ENCODE measurements around the gene MCU.
A peak's percentile ranks its signal among the peaks of the same experiment; 100 is the strongest.
"Not testable (repeated sequence)": the region's sequence is repeated elsewhere in the genome, so short reads cannot be mapped to it uniquely, and the experiment has no call there.

The MCU gene, protein sequence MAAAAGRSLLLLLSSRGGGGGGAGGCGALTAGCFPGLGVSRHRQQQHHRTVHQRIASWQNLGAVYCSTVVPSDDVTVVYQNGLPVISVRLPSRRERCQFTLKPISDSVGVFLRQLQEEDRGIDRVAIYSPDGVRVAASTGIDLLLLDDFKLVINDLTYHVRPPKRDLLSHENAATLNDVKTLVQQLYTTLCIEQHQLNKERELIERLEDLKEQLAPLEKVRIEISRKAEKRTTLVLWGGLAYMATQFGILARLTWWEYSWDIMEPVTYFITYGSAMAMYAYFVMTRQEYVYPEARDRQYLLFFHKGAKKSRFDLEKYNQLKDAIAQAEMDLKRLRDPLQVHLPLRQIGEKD

GRCh38 chr10:72691863-72692743 is at the start of gene MCU:
Gene MCU, plus strand, starts transcription at chr10:72692143. Its CDS starts 9 bp downstream, at chr10:72692152.
- DNase-seq (ENCODE audit: low read depth, low spot score) = peak; percentile 75

- DNase-seq (ENCODE audit: low read depth, low spot score) = no peak
These were observed 49.6 kb upstream of the MCU start for GRCh38 chr10:72642318-72642717.

DNA sequence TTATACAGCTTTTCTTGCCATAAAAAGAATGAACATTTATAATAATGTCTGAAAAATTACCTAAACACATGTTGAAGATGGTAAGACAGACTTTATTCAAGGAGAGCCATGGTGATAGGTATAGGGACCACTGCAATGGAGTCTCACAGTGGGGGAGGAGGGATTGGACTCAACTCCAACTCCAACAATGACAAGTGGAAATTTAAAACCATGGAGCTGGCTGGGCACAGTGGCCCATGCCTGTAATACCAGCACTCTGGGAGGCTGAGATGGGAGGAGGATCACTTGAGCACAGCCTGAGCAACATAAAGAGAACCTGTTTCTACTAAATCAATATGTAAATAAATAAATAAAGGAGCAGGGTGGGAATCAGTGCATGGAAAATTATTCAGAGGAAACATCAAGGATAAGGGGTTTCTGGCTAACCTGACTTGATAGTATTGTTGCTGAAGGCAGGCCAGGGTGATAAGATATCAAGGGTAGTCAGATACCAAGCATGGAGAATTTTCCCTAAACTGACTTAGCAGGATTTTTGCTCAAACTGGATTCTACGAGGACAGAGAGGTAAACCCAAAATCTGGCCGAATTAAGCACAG is 46.6 kb upstream of the MCU start:
- DNase-seq (ENCODE audit: low read depth, low spot score) = no peak

- not testable (repeated sequence) for DNase-seq (ENCODE audit: low read depth, low spot score)
These were observed 45.0 kb upstream of the MCU start for GRCh38 chr10:72646971-72647370.

GRCh38 chr10:72648301-72648700 is 43.6 kb upstream of the MCU start:
- DNase-seq (ENCODE audit: low read depth, low spot score) = no peak

GRCh38 chr10:72649291-72649690 is 42.7 kb upstream of the MCU start:
- DNase-seq (ENCODE audit: low read depth, low spot score) = no peak

DNA sequence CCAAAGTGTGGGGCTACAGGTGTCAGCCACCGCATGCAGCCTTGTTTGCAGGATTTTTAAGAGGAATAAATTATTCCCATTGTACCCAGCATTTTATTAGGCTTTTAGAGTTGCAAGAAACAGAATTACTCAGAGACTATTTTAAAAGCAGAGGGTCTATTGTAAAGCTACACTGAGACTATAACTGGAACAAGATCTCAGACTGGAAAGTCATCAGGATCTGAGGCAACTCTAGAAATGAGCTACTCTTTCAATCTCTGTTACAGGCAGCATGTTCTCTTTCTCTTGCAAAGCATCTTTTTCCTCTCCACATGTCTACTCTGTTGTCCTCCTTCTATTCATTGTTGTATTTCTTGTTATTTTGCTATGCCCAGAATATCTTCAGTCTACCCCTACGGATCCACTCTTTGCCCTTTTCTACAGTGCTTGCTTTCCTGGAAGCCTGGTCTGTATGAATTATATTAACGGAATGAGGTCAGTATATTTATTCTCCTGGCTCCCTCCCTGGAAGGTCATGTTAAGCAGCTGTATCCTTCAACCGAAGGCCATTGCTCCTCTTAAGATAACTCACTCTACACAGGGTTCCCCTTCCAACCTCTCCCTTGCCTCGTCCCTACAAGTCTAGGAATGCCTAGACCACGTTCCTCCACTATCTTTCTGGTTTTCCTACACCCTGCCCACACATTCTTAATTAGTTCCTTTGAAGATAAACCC is 38.4 kb upstream of the MCU start:
- no peak for DNase-seq (ENCODE audit: low read depth, low spot score)

DNA sequence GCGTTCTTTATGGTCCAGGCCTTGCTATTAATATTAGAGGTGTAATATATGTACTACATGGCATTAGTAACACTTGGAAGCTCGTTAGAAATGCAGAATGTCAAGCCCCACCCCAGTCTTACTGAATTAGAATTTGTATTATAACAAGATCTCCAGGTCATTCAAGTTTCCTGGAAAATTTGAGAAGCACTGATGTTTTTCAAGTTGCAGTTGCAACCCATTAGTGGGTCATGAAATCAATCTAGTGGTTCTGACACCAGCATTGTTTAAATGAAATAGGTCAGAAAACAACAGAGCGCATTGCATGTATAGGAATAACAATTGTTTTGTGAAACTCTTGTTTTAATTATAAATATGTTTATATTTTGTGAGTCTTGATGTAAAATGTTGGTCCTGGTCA is 37.2 kb upstream of the MCU start:
- DNase-seq (ENCODE audit: low read depth, low spot score) = no peak

DNA sequence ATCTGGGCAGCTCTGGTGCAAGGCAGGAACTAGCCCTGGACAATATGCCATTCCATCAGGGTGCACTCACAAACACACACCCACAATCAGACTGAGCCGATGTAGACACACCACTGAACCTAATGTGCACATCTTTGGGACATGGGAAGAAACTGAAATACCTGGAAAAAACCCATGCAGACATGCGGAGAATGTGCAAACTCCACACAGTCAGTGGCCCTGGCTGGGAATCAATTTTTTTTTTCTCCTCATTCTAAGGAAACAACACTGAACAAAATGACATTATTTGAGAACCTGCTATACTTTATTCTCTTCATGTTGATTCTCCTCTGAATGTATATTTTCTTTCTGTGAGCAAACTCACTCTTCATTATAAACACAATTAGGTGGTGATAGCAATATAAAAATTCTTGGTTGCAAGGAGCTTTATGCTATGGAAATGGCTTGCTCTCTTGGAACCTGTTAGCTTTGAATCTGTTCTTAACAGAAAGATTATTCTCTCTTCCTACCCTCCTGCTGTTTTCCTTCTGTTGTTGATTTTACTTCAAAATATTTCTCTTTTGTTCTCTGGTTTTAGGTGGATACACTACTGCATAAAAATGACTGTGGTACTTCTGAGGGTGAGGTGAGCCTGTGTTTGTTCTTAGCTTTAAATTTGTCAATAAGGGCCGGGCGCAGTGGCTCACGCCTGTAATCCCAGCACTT is 33.1 kb upstream of the MCU start:
- DNase-seq (ENCODE audit: low read depth, low spot score) = no peak

GRCh38 chr10:72659694-72660093 is 32.2 kb upstream of the MCU start:
- DNase-seq (ENCODE audit: low read depth, low spot score) = no peak

- DNase-seq (ENCODE audit: low read depth, low spot score) = no peak
These were observed 31.7 kb upstream of the MCU start for GRCh38 chr10:72660220-72660619.

DNA sequence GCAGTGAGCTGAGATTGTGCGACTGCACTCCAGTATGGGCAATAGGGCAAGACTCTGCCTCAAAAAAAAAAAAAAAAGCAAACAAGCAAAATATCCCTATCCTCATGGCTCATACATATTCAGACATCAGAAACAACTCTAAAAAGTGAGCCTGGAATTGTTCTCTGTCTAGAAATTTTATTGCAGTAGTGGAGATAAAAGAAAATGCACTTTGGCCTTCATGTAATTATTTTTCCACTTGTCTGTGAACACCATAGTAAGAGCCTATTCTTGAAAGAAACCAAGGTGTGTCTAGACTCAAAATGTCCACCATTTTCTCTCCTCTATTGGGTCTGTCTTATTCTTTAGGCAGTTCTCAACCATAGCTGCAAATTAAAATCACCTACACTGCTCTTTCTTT is 30.5 kb upstream of the MCU start:
- DNase-seq (ENCODE audit: low read depth, low spot score) = no peak

GRCh38 chr10:72663971-72664370 is 28.0 kb upstream of the MCU start:
- no peak for DNase-seq (ENCODE audit: low read depth, low spot score)

DNA sequence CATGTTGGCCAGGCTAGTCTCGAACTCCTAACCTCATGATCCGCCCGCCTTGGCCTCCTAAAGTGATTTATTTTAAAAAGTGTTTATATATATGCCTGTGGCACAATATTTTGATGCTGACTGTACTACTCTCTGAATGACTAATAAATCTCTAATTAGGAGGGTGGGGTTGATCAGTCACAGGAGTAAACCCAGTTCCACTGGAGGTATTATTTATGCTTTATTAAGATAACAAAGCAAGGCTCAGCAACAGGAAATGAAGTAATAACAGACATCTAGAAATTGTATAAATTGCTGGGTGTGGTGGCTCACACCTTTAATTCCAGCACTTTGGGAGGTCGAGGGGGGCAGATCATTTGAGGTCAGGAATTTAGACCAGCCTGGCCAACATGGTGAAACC is 26.0 kb upstream of the MCU start:
- DNase-seq (ENCODE audit: low read depth, low spot score) = no peak

GRCh38 chr10:72667207-72667864 is 24.6 kb upstream of the MCU start:
- DNase-seq (ENCODE audit: low read depth, low spot score) = no peak

GRCh38 chr10:72673280-72673679 is 18.7 kb upstream of the MCU start:
- DNase-seq (ENCODE audit: low read depth, low spot score) = no peak

GRCh38 chr10:72674174-72674573 is 17.8 kb upstream of the MCU start:
- not testable (repeated sequence) for DNase-seq (ENCODE audit: low read depth, low spot score)

DNA sequence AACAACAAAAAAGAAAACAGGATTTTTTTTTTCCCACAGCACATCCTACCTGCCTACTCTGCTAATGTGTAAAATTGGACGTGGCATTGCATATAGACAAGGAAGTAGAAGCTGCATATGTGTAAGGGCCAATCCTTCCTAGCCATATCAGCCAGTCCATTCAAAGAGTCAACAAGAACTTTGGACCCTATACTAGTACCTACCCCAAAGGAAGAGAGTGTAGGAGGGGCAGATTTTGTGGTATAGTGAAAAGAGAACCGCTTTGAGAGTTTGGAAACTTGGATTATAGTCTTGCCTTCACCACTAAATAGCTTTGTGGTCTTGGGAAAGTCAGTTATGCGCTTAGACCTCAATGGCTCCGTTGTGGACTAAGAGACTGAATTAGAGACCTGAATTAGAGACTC is 12.1 kb upstream of the MCU start:
- no peak for DNase-seq (ENCODE audit: low read depth, low spot score)

GRCh38 chr10:72682638-72683037 is 9.3 kb upstream of the MCU start:
- DNase-seq (ENCODE audit: low read depth, low spot score) = no peak

DNA sequence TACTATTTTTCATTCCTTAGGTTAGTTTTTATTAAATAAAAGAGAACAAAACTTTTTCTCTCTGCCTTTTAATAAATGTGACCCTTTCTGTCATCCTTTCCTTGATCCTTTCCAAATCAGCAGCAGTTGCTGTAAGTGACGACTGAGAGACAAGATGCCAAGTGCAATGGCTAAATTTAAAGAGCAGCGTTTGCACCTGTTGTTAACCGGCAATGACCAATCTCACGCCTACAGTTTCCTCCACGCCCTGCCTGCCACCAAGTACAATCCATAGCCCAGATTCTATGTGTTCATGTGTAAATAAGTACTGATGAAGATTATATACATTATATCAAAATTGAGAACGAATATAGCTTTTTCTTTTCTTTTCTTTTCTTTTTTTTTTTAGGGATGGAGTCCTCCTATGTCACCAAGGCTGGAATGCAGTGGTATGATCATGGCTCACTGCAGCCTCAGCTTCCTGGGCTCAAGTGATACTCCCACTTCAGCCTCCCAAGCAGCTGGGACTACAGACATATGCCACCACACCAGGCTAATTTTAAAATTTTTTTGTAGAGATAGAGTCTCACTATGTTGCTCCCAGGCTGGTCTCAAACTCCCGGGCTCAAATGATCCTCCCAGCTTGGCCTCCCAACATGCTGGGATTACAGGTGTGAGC is 6.5 kb upstream of the MCU start:
- no peak for DNase-seq (ENCODE audit: low read depth, low spot score)

All from brain pericyte (primary cell).